ENCODE measurements around the gene GPD1L. TPM values are rescaled to one million over a fixed set of nuclear protein-coding genes. Genes with fewer than 3 reads are reported as not detected.

GPD1L gene
- polyA plus RNA-seq, 1 donor (not counting 4 experiments of a cell fraction or from before 2014, with no cell fraction given) = 4.5 TPM

DNA sequence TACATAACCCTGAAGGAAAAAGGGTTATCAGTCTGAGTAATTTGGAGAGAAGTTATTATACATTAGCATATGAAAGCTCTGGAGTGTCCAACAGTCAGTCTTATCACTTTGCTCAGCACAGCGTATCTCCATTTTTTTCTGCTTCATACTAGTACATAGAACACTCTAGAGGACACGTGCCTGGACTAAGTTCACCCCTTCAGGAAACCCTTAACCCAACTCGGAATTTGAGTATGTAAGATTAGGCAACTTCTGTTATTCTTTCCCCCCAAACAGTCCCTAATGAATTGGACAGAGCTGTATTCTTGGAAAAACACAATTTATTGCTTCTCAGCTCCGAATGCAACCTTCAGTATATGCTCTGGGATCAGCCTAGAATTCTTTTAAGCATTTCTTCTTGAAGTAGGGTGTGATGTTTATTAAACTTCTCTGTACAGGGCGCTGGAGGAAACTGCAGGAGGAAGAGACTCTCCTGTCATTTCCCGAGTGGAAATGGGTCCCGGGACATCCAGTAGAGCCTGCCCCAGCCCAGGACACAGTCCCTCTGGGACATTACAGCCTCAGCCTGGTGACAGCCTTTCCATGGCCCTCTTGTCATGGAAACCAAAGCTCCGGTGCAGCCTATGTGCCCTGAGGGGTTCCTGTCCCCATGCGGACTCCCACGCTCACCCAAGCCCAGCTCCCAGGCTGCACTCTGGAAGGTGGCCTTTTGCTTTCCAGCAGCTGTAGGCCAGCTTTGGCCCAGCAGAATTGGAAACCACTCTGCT lies 94.8 kb downstream of the GPD1L start:
- no peak overlapping the region for H2AFZ ChIP-seq (ENCODE audit: control insufficient read depth, low read length)
- dilution Hi-C loops (cut with MboI; ENCODE audit: extremely low pct_ligation_motif_present, low sequenced_read_pairs) = no loop called here
- H3K36me3 ChIP-seq (ENCODE audit: control insufficient read depth in 2 of 2, extremely low read depth in 1 of 2, insufficient read depth in 2 of 2, low read length in 2 of 2) = no peaks in the 10 kb centered on the region
- peaks cover 22% of the 10 kb centered on the region for H3K27me3 ChIP-seq (ENCODE audit: control insufficient read depth, extremely low read depth, insufficient read depth, low read length)
- FAIRE-seq = no peak
- H3K9me1 ChIP-seq (ENCODE audit: control insufficient read depth, extremely low read depth, insufficient read depth, low read length) = no peaks in the 10 kb centered on the region
- no peak overlapping the region for H3K4me3 ChIP-seq (ENCODE audit: control insufficient read depth in 2 of 3, extremely low read depth in 1 of 3, insufficient read depth in 2 of 3, low read depth in 1 of 3, low read length in 3 of 3)
- no peak for DNase-seq (ENCODE audit: low read depth, low spot score)
- no peaks in the 10 kb centered on the region for H3K79me2 ChIP-seq (ENCODE audit: control insufficient read depth, insufficient read depth, low read length)
- H3K9me3 ChIP-seq (ENCODE audit: control insufficient read depth, low read depth, low read length) = no peaks in the 10 kb centered on the region
- H3K4me1 ChIP-seq (ENCODE audit: control insufficient read depth, extremely low read depth, insufficient read depth, low read length) = no peaks in the 10 kb centered on the region
- no peak for TF ChIP-seq EZH2 (IDR thresholded peaks at IDR 0.05; ENCODE audit: low read length)
- TF ChIP-seq, protein P1, sequence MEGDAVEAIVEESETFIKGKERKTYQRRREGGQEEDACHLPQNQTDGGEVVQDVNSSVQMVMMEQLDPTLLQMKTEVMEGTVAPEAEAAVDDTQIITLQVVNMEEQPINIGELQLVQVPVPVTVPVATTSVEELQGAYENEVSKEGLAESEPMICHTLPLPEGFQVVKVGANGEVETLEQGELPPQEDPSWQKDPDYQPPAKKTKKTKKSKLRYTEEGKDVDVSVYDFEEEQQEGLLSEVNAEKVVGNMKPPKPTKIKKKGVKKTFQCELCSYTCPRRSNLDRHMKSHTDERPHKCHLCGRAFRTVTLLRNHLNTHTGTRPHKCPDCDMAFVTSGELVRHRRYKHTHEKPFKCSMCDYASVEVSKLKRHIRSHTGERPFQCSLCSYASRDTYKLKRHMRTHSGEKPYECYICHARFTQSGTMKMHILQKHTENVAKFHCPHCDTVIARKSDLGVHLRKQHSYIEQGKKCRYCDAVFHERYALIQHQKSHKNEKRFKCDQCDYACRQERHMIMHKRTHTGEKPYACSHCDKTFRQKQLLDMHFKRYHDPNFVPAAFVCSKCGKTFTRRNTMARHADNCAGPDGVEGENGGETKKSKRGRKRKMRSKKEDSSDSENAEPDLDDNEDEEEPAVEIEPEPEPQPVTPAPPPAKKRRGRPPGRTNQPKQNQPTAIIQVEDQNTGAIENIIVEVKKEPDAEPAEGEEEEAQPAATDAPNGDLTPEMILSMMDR (optimal IDR thresholded peaks at IDR 0.05 in 1 of 3, IDR thresholded peaks at IDR 0.05 in 1 of 3, conservative IDR thresholded peaks at IDR 0.05 in 1 of 3; ENCODE audit: extremely low read depth in 1 of 3, insufficient read depth in 2 of 3, low read length in 3 of 3) = no peak
- no peak overlapping the region for H3K4me2 ChIP-seq (ENCODE audit: control insufficient read depth, extremely low read depth, insufficient read depth, low read depth, low read length)
- H4K20me1 ChIP-seq (ENCODE audit: control insufficient read depth, extremely low read depth, insufficient read depth, low read length) = no peaks in the 10 kb centered on the region
- no peak overlapping the region for H3K27ac ChIP-seq (ENCODE audit: control insufficient read depth, insufficient read depth, low read length)
- no peak overlapping the region for H3K9ac ChIP-seq (ENCODE audit: control insufficient read depth, extremely low read depth, insufficient read depth, low read length)

DNA sequence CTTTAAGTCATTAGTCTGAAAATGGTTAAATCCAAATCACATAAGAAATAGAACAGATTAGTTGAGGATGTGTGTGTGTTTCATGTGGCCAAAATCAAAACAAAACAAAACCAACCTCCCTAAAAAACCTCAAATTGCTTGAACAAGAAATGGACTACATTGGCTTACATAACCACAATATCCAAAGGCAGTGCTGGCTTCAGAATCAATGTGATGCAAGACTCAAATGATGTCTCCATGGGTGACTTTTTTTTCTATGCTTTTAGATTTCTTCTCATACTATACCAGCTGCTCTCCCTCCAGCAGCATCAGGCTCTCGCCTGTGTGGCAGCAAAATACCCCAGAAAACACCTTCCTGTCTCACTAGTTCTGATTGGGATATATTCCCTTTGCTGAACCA lies 96.1 kb downstream of the GPD1L start:
- Histone ChIP-seq H3K9me3 (ENCODE audit: control insufficient read depth, low read depth, low read length) (no peaks in the 10 kb centered on the region), H3K4me3 (ENCODE audit: control insufficient read depth in 2 of 3, extremely low read depth in 1 of 3, insufficient read depth in 2 of 3, low read depth in 1 of 3, low read length in 3 of 3) (no peak overlapping the region), H4K20me1 (ENCODE audit: control insufficient read depth, extremely low read depth, insufficient read depth, low read length) (no peaks in the 10 kb centered on the region), H3K79me2 (ENCODE audit: control insufficient read depth, insufficient read depth, low read length) (no peaks in the 10 kb centered on the region), H2AFZ (ENCODE audit: control insufficient read depth, low read length) (no peak overlapping the region), H3K4me2 (ENCODE audit: control insufficient read depth, extremely low read depth, insufficient read depth, low read depth, low read length) (no peak overlapping the region), H3K36me3 (ENCODE audit: control insufficient read depth in 2 of 2, extremely low read depth in 1 of 2, insufficient read depth in 2 of 2, low read length in 2 of 2) (no peaks in the 10 kb centered on the region), H3K9me1 (ENCODE audit: control insufficient read depth, extremely low read depth, insufficient read depth, low read length) (no peaks in the 10 kb centered on the region), H3K27me3 (ENCODE audit: control insufficient read depth, extremely low read depth, insufficient read depth, low read length) (peaks cover 24% of the 10 kb centered on the region), H3K4me1 (ENCODE audit: control insufficient read depth, extremely low read depth, insufficient read depth, low read length) (no peaks in the 10 kb centered on the region), H3K9ac (ENCODE audit: control insufficient read depth, extremely low read depth, insufficient read depth, low read length) (no peak overlapping the region), H3K27ac (ENCODE audit: control insufficient read depth, insufficient read depth, low read length) (no peak overlapping the region)
- FAIRE-seq (no peak), DNase-seq (ENCODE audit: low read depth, low spot score) (no peak)
- dilution Hi-C loops (cut with MboI; ENCODE audit: extremely low pct_ligation_motif_present, low sequenced_read_pairs) = no loop called here
- TF ChIP-seq EZH2 (IDR thresholded peaks at IDR 0.05; ENCODE audit: low read length) = no peak
- TF ChIP-seq, protein P1 (optimal IDR thresholded peaks at IDR 0.05 in 1 of 3, IDR thresholded peaks at IDR 0.05 in 1 of 3, conservative IDR thresholded peaks at IDR 0.05 in 1 of 3; ENCODE audit: extremely low read depth in 1 of 3, insufficient read depth in 2 of 3, low read length in 3 of 3) = no peak

Measured in keratinocyte (primary cell).